Mesendoderm (in vitro differentiated cells): ENCODE measurements around the gene ARHGAP18.
A peak's percentile ranks its signal among the peaks of the same experiment; 100 is the strongest.

Experiments used
- DNase-seq: peaks from one replicate; pipeline ENCODE4 v3.0.0; 2013
- H2AK5ac ChIP-seq: 2 replicates; pipeline ENCODE4 v1.6.1; 2013; ENCODE audit warnings: low read length, inconsistent platforms
- H2BK120ac ChIP-seq: 2 replicates; pipeline ENCODE4 v1.6.1; 2013; ENCODE audit warnings: low read depth, mild to moderate bottlenecking, low read length, moderate library complexity, mixed read lengths
- H2BK15ac ChIP-seq: replicated peaks from 2 replicates; pipeline ENCODE4 v1.6.1; 2013; ENCODE audit warnings: low read depth, mild to moderate bottlenecking, moderate library complexity
- H2BK5ac ChIP-seq: 2 replicates; pipeline ENCODE4 v1.6.1; 2013; ENCODE audit warnings: low read length, inconsistent platforms
- H3K18ac ChIP-seq: 2 replicates; pipeline ENCODE4 v1.6.1; 2013; ENCODE audit warnings: mild to moderate bottlenecking, low read length, mixed read lengths
- H3K23ac ChIP-seq: one replicate; pipeline ENCODE4 v1.6.1; 2013; ENCODE audit warnings: low read length
- H3K27ac ChIP-seq: 2 replicates; pipeline ENCODE4 v1.5.1; 2013; ENCODE audit warnings: low read depth, mild to moderate bottlenecking, inconsistent platforms, low read length, moderate library complexity
- H3K27me3 ChIP-seq: 2 replicates; pipeline ENCODE4 v1.6.1; 2013; ENCODE audit warnings: low read length, control low read depth, mild to moderate bottlenecking, inconsistent platforms; ENCODE audit not compliant: insufficient read depth, poor library complexity
- H3K36me3 ChIP-seq: 2 replicates; pipeline ENCODE4 v1.6.1; 2013; ENCODE audit warnings: low read length, inconsistent platforms; ENCODE audit not compliant: control insufficient read depth, insufficient read depth
- H3K4ac ChIP-seq: one replicate; pipeline ENCODE4 v1.6.1; 2013; ENCODE audit warnings: low read depth, mild to moderate bottlenecking, low read length, moderate library complexity
- H3K4me1 ChIP-seq: 2 replicates; pipeline ENCODE4 v1.6.1; 2013; ENCODE audit warnings: low read depth, low read length, inconsistent platforms; ENCODE audit not compliant: control insufficient read depth
- H3K4me2 ChIP-seq: 2 replicates; pipeline ENCODE4 v1.6.1; 2013; ENCODE audit warnings: low read length
- H3K4me3 ChIP-seq: 2 replicates; pipeline ENCODE4 v1.5.1; 2013; ENCODE audit warnings: mild to moderate bottlenecking, low read length
- H3K56ac ChIP-seq: one replicate; pipeline ENCODE4 v1.6.1; 2013; ENCODE audit warnings: low read length
- H3K79me1 ChIP-seq: 2 replicates; pipeline ENCODE4 v1.6.1; 2013; ENCODE audit warnings: low read length, inconsistent platforms
- H3K79me2 ChIP-seq: 2 replicates; pipeline ENCODE4 v1.6.1; 2013; ENCODE audit warnings: mild to moderate bottlenecking, low read length; ENCODE audit not compliant: control insufficient read depth, insufficient read depth
- H3K9ac ChIP-seq: 2 replicates; pipeline ENCODE4 v1.6.1; 2013; ENCODE audit warnings: low read length, inconsistent platforms
- H4K5ac ChIP-seq: one replicate; pipeline ENCODE4 v1.6.1; 2013; ENCODE audit warnings: low read length
- H4K8ac ChIP-seq: one replicate; pipeline ENCODE4 v1.6.1; 2013; ENCODE audit warnings: low read depth, mild to moderate bottlenecking, control low read depth, low read length, moderate library complexity
- WGBS: extraction: QIAGEN DNeasy Blood & Tissue Kit; methylation state at CpG from one replicate; pipeline ENCODE4 v1.1.7; 2013; ENCODE audit warnings: low lambda C conversion rate, missing lambda C conversion rate; ENCODE audit not compliant: insufficient coverage; ENCODE audit errors: extremely low coverage; 5-methylcytosine and 5-hydroxymethylcytosine counted together

The ARHGAP18 gene

GRCh38 chr6:129621252-129621651, 88.7 kb downstream of the ARHGAP18 start:
- H3K36me3 ChIP-seq: no peaks in the 10 kb centered on the region
- WGBS: no CpG with 5 or more reads among the region's 4 CpGs

DNA sequence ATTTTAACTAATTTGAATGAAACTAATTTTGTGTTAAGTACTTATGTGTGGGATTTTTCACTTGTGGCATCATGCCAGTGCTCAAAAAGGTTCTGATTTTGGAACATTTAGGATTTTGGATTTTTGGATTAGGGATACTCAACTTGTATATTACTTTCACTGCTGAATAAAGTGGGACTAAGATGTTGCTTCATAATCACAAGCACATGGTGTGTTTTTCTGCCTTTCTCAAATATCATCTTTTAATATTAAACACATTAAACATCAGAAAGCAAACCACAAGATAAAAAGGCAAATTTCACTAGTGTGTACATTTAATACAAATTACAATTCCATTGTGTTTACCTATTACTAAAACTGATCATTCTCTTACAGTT, 89.8 kb downstream of the ARHGAP18 start:
- no peak overlapping the region for H4K8ac ChIP-seq

More at GRCh38 chr6:129621252-129621651, 88.7 kb downstream of the ARHGAP18 start:
- Histone ChIP-seq H3K4me2 (no peak overlapping the region), H3K56ac (no peak overlapping the region), H3K4ac (no peak overlapping the region), H3K4me1 (no peaks in the 10 kb centered on the region), H3K79me1 (no peaks in the 10 kb centered on the region), H4K8ac (no peak overlapping the region), H2AK5ac (no peak overlapping the region), H2BK5ac (no peak overlapping the region), H2BK15ac (no peak overlapping the region), H3K27ac (no peak overlapping the region), H3K27me3 (no peaks in the 10 kb centered on the region), H2BK120ac (no peak overlapping the region), H3K4me3 (no peak overlapping the region), H3K18ac (no peak overlapping the region), H3K9ac (no peak overlapping the region), H4K5ac (no peak overlapping the region), H3K23ac (no peak overlapping the region), H3K79me2 (no peaks in the 10 kb centered on the region)
- DNase-seq: peak; percentile 67

GRCh38 chr6:129619579-129620233, 90.3 kb downstream of the ARHGAP18 start:
- no peak overlapping the region for H3K56ac ChIP-seq
- H3K4ac ChIP-seq: no peak overlapping the region

More for the DNA sequence above, 89.8 kb downstream of the ARHGAP18 start:
- no peak for DNase-seq
- no peaks in the 10 kb centered on the region for H3K27me3 ChIP-seq
- H3K4me2 ChIP-seq: no peak overlapping the region
- no peak overlapping the region for H3K18ac ChIP-seq
- H3K23ac ChIP-seq: no peak overlapping the region
- no peak overlapping the region for H2BK120ac ChIP-seq
- no peak overlapping the region for H4K5ac ChIP-seq
- no peak overlapping the region for H3K4ac ChIP-seq
- H3K79me1 ChIP-seq: no peaks in the 10 kb centered on the region
- no peak overlapping the region for H3K27ac ChIP-seq
- no peak overlapping the region for H2BK5ac ChIP-seq
- no peaks in the 10 kb centered on the region for H3K36me3 ChIP-seq
- no peak overlapping the region for H2AK5ac ChIP-seq
- no peak overlapping the region for H3K9ac ChIP-seq
- H3K4me1 ChIP-seq: no peaks in the 10 kb centered on the region
- no peak overlapping the region for H3K4me3 ChIP-seq
- no peak overlapping the region for H2BK15ac ChIP-seq
- H3K79me2 ChIP-seq: no peaks in the 10 kb centered on the region
- H3K56ac ChIP-seq: no peak overlapping the region

DNA sequence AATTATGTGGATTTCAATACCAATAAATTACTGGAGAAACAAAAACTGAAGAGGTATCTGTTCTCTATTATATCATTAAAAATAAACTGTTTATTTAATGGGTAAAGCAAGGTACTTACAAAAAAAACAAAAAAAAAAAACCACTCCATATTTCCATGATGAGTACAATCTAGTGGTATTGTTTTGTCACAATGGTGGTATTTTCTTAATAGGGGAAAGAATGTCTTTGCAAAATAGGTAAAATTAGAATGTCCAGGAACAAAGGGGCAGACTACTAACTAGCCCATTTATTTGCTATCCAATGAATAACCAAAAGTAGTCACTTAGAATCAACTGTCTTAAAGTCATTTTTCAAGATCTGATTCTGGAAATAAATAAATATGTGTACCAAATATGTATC, 92.0 kb downstream of the ARHGAP18 start:
- Histone ChIP-seq H2BK120ac (no peak overlapping the region), H3K23ac (no peak overlapping the region), H3K36me3 (no peaks in the 10 kb centered on the region), H4K5ac (no peak overlapping the region), H3K4me1 (no peaks in the 10 kb centered on the region), H3K79me1 (no peaks in the 10 kb centered on the region), H3K56ac (no peak overlapping the region), H3K27me3 (no peaks in the 10 kb centered on the region), H2BK15ac (no peak overlapping the region), H3K18ac (no peak overlapping the region), H3K9ac (no peak overlapping the region), H3K4ac (no peak overlapping the region), H3K79me2 (no peaks in the 10 kb centered on the region), H2AK5ac (no peak overlapping the region), H3K4me2 (no peak overlapping the region), H2BK5ac (no peak overlapping the region), H3K4me3 (no peak overlapping the region), H4K8ac (no peak overlapping the region), H3K27ac (no peak overlapping the region)
- DNase-seq: no peak

More at GRCh38 chr6:129619579-129620233, 90.3 kb downstream of the ARHGAP18 start:
- H3K27me3 ChIP-seq: no peaks in the 10 kb centered on the region
- no peak overlapping the region for H3K4me3 ChIP-seq
- no peaks in the 10 kb centered on the region for H3K4me1 ChIP-seq
- H2BK5ac ChIP-seq: no peak overlapping the region
- no peak overlapping the region for H2BK15ac ChIP-seq
- no peak overlapping the region for H2BK120ac ChIP-seq
- no peaks in the 10 kb centered on the region for H3K79me1 ChIP-seq
- no peak overlapping the region for H3K18ac ChIP-seq
- no peak overlapping the region for H3K27ac ChIP-seq
- WGBS: no CpG with 5 or more reads among the region's 2 CpGs
- H3K4me2 ChIP-seq: no peak overlapping the region
- no peak overlapping the region for H4K5ac ChIP-seq
- no peaks in the 10 kb centered on the region for H3K36me3 ChIP-seq
- DNase-seq: no peak
- H3K79me2 ChIP-seq: no peaks in the 10 kb centered on the region
- H4K8ac ChIP-seq: no peak overlapping the region
- H3K9ac ChIP-seq: no peak overlapping the region
- H3K23ac ChIP-seq: no peak overlapping the region
- no peak overlapping the region for H2AK5ac ChIP-seq

GRCh38 chr6:129615496-129615895, 94.5 kb downstream of the ARHGAP18 start:
- H4K8ac ChIP-seq: no peak overlapping the region
- no peak overlapping the region for H3K9ac ChIP-seq
- no peak overlapping the region for H3K4me3 ChIP-seq
- H3K27ac ChIP-seq: no peak overlapping the region
- H2BK5ac ChIP-seq: no peak overlapping the region
- no peaks in the 10 kb centered on the region for H3K36me3 ChIP-seq
- no peak overlapping the region for H2BK120ac ChIP-seq
- H3K56ac ChIP-seq: no peak overlapping the region
- H2BK15ac ChIP-seq: no peak overlapping the region
- H4K5ac ChIP-seq: no peak overlapping the region
- H2AK5ac ChIP-seq: no peak overlapping the region
- no peaks in the 10 kb centered on the region for H3K79me1 ChIP-seq
- no peak overlapping the region for H3K18ac ChIP-seq
- no peak overlapping the region for H3K4ac ChIP-seq
- no peak overlapping the region for H3K4me2 ChIP-seq
- no peaks in the 10 kb centered on the region for H3K27me3 ChIP-seq
- H3K23ac ChIP-seq: no peak overlapping the region
- no peak for DNase-seq
- H3K79me2 ChIP-seq: no peaks in the 10 kb centered on the region
- H3K4me1 ChIP-seq: no peaks in the 10 kb centered on the region
- no CpG with 5 or more reads among the region's 3 CpGs for WGBS

- Histone ChIP-seq H4K8ac (no peak overlapping the region), H3K4me3 (no peak overlapping the region), H4K5ac (no peak overlapping the region), H3K4me2 (no peak overlapping the region), H3K36me3 (no peaks in the 10 kb centered on the region), H2BK120ac (no peak overlapping the region), H3K4ac (no peak overlapping the region), H3K18ac (no peak overlapping the region), H3K27ac (no peak overlapping the region), H2BK15ac (no peak overlapping the region), H3K79me1 (no peaks in the 10 kb centered on the region), H3K9ac (no peak overlapping the region), H3K79me2 (no peaks in the 10 kb centered on the region), H3K4me1 (no peaks in the 10 kb centered on the region), H2BK5ac (no peak overlapping the region), H2AK5ac (no peak overlapping the region), H3K56ac (no peak overlapping the region), H3K23ac (no peak overlapping the region), H3K27me3 (no peaks in the 10 kb centered on the region)
- no peak for DNase-seq
- whole genome bisulfite sequencing: 100% methylated on average over 1 of the region's 1 CpG
Observed at GRCh38 chr6:129615020-129615419, 95.0 kb downstream of the ARHGAP18 start.
